Esophagus muscularis mucosa (tissue), 4 donors: ENCODE measurements around the gene ADGRB2. TPM values are rescaled to one million over a fixed set of nuclear protein-coding genes. Genes with fewer than 3 reads are reported as not detected.

Source experiments
- DNase-seq: peaks from one replicate; pipeline ENCODE4 v3.0.0-alpha.2; 2017; ENCODE audit errors: extremely low spot score
- H3K27ac ChIP-seq, 4 donors: fragments of 200-600 bp; sonication (generic); replicated peaks in 1 of 4; 1 replicate in 3 of 4; 2 replicates in 1 of 4; pipeline ENCODE4 v1.5.1; 2016 to 2019; ENCODE audit warnings: mild to moderate bottlenecking in 1 of 4
- H3K27me3 ChIP-seq, 4 donors: fragments of 200-600 bp; sonication (generic); one replicate each; pipeline versions ENCODE4 v1.5.1 to v1.6.0; 2016 to 2019
- H3K36me3 ChIP-seq, 4 donors: fragments of 200-600 bp; sonication (generic); one replicate each; pipeline ENCODE4 v1.5.1; 2016 to 2019
- H3K4me1 ChIP-seq, 4 donors: fragments of 200-600 bp; sonication (generic); one replicate each; pipeline ENCODE4 v1.5.1; 2016 to 2019
- H3K4me3 ChIP-seq, 4 donors: fragments of 200-600 bp; sonication (generic); 1 replicate in 2 of 4; 2 replicates in 2 of 4; pipeline ENCODE4 v1.5.1; 2016 to 2019; ENCODE audit warnings: mild to moderate bottlenecking in 4 of 4, moderate library complexity in 1 of 4
- H3K9me3 ChIP-seq, 4 donors: fragments of 200-600 bp; sonication (generic); 1 replicate in 3 of 4; 2 replicates in 1 of 4; pipeline ENCODE4 v1.5.1; 2016 to 2019
- EP300 ChIP-seq: sonication (generic); formaldehyde crosslinking; IDR thresholded peaks from one replicate; pipeline ENCODE4 v1.6.1; 2017; ENCODE audit warnings: antibody characterized with exemption
- POLR2A ChIP-seq: fragments of 450-650 bp; IDR thresholded peaks from one replicate; pipeline ENCODE4 v1.6.1; 2017; ENCODE audit warnings: antibody characterized with exemption, moderate library complexity, mild to moderate bottlenecking, low read depth
- POLR2AphosphoS5 ChIP-seq, 2 donors: sonication (generic); formaldehyde crosslinking; IDR thresholded peaks; one replicate each; pipeline ENCODE4 v1.6.1; 2017; ENCODE audit warnings: antibody characterized with exemption in 2 of 2
- WGBS: methylation state at CpG from one replicate; pipeline ENCODE4 v1.1.5; 2018; 5-methylcytosine and 5-hydroxymethylcytosine counted together
- intact Hi-C: fragments of 100-400 bp; cut with DNase I; formaldehyde crosslinking; loops from one replicate; pipeline ENCODE4 v1.15.1; 2023
- total RNA-seq, 4 donors: library from RNA; depleted of rRNA; stranded (reverse); fragments of >200 nt; gene quantifications; one replicate each; pipeline versions ENCODE4 v1.1.0 to v1.2.1, GENCODE V29; 2016
- TF ChIP-seq, protein P1 (sequence below), 3 experiments: fragments of 200-600 bp in 2 of 3; fragments of 450-650 bp in 1 of 3; sonication (generic) in 2 of 3; IDR thresholded peaks; one replicate each; pipeline ENCODE4 v1.5.1; 2017 to 2019; ENCODE audit warnings: antibody characterized with exemption in 3 of 3, mild to moderate bottlenecking in 2 of 3, moderate library complexity in 1 of 3

The ADGRB2 gene
- total RNA-seq, 4 donors from 2014 or later, result 0.83 to 4.2 (median 2.1) TPM

DNA sequence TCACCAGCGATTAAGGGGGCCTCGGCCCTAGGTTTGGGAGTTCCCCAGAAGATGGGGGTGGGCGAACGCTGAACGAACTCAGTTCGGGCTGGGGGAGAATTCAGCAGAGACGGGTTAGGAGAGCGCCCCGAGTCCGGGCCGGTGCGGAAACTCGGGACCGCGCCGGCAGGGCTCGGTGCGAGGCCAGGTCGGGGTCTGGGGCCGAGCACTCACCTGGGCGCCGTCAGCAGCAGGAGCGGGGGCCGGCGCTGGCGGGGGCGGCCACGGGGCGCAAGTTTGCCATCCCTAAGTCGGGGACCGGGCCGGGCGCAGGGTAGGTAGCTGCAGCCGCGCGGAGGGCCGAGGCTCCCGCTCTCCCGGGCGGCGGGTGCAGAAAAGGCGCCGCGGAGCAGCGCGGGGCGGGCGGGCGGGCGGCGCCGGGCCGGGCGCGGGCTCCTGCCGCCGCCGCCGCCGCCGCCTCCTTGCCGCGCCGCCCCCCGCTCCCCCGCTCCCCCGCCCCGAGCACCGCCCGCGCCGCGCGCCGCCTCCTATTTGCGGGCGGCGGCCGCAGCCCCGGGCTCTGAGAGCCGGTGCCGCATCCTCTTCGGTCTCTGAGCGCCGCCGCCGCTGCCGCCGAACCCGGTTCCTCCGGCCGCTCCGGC, 349 bp downstream of the ADGRB2 start:
- intact Hi-C loops, result loop anchor here (2.0 to 5.0 kb wide), 2 partner anchors 25 to 199 kb away; no protein-coding TSS in a partner anchor
- peak overlapping the region; percentile 59 to 66 (median 62) for H3K4me3 ChIP-seq
- TF ChIP-seq EP300 (no peak), POLR2A (no peak), POLR2AphosphoS5 (IDR thresholded peaks at IDR 0.05) (no peak)
- TF ChIP-seq, protein P1, sequence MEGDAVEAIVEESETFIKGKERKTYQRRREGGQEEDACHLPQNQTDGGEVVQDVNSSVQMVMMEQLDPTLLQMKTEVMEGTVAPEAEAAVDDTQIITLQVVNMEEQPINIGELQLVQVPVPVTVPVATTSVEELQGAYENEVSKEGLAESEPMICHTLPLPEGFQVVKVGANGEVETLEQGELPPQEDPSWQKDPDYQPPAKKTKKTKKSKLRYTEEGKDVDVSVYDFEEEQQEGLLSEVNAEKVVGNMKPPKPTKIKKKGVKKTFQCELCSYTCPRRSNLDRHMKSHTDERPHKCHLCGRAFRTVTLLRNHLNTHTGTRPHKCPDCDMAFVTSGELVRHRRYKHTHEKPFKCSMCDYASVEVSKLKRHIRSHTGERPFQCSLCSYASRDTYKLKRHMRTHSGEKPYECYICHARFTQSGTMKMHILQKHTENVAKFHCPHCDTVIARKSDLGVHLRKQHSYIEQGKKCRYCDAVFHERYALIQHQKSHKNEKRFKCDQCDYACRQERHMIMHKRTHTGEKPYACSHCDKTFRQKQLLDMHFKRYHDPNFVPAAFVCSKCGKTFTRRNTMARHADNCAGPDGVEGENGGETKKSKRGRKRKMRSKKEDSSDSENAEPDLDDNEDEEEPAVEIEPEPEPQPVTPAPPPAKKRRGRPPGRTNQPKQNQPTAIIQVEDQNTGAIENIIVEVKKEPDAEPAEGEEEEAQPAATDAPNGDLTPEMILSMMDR (IDR thresholded peaks at IDR 0.05), result no peak
- H3K27ac ChIP-seq, result no peak overlapping the region
- H3K4me1 ChIP-seq, result peaks cover 38 to 53% (median 44%) of the 10 kb centered on the region in 4 donors
- H3K27me3 ChIP-seq, result peaks cover 0 to 37% (median 16%) of the 10 kb centered on the region in 4 donors
- WGBS, result 0% methylated on average over 14 of the region's 93 CpGs
- DNase-seq, result no peak
- H3K36me3 ChIP-seq, result no peaks in the 10 kb centered on the region
- H3K9me3 ChIP-seq, result no peaks in the 10 kb centered on the region

DNA sequence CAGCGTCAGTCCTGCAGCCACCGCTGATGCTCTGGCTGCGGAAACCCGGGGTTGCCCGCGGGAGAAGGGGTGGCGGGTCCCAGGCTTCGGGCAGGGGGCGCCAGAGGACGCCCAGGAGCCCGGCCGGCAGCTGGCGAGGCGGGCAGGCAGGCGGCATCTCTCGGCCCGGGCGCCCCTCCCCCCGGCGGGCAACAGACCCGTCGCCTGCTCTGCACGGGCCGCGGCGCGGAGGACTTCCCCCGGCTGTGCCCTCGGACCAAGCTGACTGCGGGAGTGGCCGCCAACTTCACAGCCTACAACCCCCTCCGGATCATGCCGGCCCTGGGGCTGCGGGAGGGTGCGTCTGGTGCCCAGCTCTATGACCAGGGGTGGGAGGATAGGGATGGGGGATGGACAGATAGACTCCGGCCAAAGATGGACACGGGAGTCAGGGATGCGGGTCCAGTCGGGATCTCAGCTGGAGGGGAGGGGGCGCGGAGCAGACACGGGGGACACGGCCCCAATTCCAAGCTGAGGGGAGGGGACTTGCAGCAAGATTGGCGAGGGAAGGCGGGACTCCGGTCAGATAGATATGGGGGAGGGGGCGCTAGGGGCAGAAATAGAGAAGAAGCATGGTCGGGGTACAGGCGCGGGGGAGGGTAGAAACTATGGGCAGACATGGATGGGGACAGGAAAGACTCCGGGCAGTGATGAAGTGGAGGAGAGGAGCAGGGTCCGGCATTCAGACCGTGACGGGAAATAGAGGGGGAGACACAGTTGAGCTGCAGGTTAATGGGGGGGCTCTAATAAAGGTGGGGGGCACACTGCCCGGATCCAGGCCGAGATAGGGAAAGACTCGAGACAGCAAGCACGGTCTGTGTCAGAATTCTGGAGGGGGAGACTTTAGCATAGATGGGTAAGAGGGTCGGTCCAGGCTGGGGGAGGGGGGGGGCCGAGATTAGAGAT, 1.1 kb downstream of the ADGRB2 start:
- no peak for DNase-seq
- TF ChIP-seq, protein P1 (IDR thresholded peaks at IDR 0.05), result peak; percentile 70 to 78 (median 72)
- TF ChIP-seq POLR2AphosphoS5 (IDR thresholded peaks at IDR 0.05), result no peak
- no peak for TF ChIP-seq EP300
- no peak for TF ChIP-seq POLR2A

DNA sequence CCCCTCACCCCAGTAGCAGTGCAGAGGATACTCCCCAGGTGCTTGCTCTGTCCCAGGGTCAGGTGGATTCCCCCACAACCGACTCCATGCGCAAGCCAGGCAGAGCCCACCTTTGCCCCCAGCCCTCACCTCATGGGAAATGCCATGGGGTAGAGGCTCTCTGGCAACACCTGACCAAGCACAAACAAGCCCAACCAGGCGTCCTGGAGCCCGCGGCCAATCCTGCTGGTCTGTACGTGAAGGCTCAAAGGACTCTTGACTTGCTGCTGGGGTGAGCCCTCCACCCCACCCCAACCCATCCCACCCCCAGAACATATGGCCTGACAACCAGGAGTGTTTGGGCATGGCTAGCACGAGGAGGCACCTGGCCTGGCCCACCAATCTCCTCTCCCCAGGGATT, 1.8 kb downstream of the ADGRB2 start:
- no peak for DNase-seq
- Histone ChIP-seq H3K4me3 (peak overlapping the region; percentile 59 to 66 (median 62)), H3K4me1 (peaks cover 38 to 53% (median 44%) of the 10 kb centered on the region in 4 donors), H3K27ac (no peak overlapping the region), H3K36me3 (no peaks in the 10 kb centered on the region), H3K9me3 (no peaks in the 10 kb centered on the region), H3K27me3 (peaks cover 0 to 37% (median 16%) of the 10 kb centered on the region in 4 donors)
- intact Hi-C loops, result loop anchor here (2.0 to 5.0 kb wide), 2 partner anchors 26 to 200 kb away; no protein-coding TSS in a partner anchor
- WGBS, result 33% methylated on average over 2 of the region's 7 CpGs
- TF ChIP-seq POLR2AphosphoS5 (IDR thresholded peaks at IDR 0.05) (no peak), EP300 (no peak), POLR2A (no peak)
- TF ChIP-seq, protein P1 (IDR thresholded peaks at IDR 0.05), result no peak

More for the DNA sequence above, 1.1 kb downstream of the ADGRB2 start:
- Histone ChIP-seq H3K4me3 (peak overlapping the region; percentile 59 to 66 (median 62)), H3K27me3 (peaks cover 0 to 37% (median 16%) of the 10 kb centered on the region in 4 donors), H3K36me3 (no peaks in the 10 kb centered on the region), H3K9me3 (no peaks in the 10 kb centered on the region), H3K27ac (no peak overlapping the region), H3K4me1 (peaks cover 38 to 53% (median 44%) of the 10 kb centered on the region in 4 donors)
- WGBS, result 2% methylated on average over 29 of the region's 60 CpGs
- intact Hi-C loops, result loop anchor here (2.0 to 5.0 kb wide), 2 partner anchors 26 to 199 kb away; no protein-coding TSS in a partner anchor

DNA sequence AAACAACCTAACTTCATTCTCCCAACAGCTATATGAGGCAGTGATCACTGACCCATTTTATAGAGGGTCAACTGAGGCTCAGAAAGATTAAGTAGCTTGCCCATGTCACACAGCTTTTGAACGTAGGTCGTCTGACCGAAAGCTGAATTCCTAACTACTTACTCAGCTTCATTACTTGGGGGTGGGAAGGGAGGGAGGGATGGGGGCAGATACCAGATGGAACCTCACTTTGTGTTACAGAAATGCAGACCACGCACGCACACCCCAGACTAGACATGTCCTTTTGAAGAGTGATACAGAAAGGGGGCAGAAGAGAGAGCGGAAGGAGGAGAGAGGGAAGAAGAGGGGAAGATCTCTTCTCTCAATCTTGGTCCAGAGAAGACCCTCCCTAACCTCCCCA, 2.3 kb downstream of the ADGRB2 start:
- WGBS, result 62% methylated on average over 6 of the region's 6 CpGs
- no peak for DNase-seq
- intact Hi-C loops, result loop anchor here (2.0 to 5.0 kb wide), 2 partner anchors 27 to 200 kb away; no protein-coding TSS in a partner anchor
- peaks cover 0 to 37% (median 16%) of the 10 kb centered on the region in 4 donors for H3K27me3 ChIP-seq
- H3K4me3 ChIP-seq, result no peak overlapping the region
- no peak overlapping the region for H3K27ac ChIP-seq
- H3K36me3 ChIP-seq, result no peaks in the 10 kb centered on the region
- peaks cover 38 to 53% (median 44%) of the 10 kb centered on the region in 4 donors for H3K4me1 ChIP-seq
- H3K9me3 ChIP-seq, result no peaks in the 10 kb centered on the region
- TF ChIP-seq, protein P1 (IDR thresholded peaks at IDR 0.05), result no peak
- TF ChIP-seq POLR2AphosphoS5 (IDR thresholded peaks at IDR 0.05) (no peak), POLR2A (no peak), EP300 (no peak)
